ENCODE results near the gene LENEP.
"Not testable (repeated sequence)": the region's sequence is repeated elsewhere in the genome, so short reads cannot be mapped to it uniquely, and the experiment has no call there.

DNA sequence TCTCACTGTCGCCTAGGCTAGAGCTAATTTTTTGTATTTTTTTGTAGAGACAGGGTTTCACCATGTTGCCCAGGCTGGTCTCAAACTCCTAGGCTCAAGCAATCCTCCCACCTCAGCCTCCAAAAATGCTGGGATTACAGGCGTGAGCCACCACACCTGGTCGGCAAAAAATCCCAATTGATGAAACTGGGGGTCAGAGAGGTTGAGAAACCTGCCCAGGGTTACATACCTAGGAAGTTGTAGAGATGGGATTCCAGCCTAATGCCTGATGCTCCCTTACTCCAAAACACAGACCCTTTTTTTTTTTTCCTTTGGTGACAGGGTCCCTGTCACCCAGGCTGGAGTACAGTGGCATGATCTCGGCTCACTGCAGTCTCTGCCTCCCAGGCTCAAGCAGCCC lies 6.7 kb upstream of the LENEP start:
- TF ChIP-seq, protein P1, sequence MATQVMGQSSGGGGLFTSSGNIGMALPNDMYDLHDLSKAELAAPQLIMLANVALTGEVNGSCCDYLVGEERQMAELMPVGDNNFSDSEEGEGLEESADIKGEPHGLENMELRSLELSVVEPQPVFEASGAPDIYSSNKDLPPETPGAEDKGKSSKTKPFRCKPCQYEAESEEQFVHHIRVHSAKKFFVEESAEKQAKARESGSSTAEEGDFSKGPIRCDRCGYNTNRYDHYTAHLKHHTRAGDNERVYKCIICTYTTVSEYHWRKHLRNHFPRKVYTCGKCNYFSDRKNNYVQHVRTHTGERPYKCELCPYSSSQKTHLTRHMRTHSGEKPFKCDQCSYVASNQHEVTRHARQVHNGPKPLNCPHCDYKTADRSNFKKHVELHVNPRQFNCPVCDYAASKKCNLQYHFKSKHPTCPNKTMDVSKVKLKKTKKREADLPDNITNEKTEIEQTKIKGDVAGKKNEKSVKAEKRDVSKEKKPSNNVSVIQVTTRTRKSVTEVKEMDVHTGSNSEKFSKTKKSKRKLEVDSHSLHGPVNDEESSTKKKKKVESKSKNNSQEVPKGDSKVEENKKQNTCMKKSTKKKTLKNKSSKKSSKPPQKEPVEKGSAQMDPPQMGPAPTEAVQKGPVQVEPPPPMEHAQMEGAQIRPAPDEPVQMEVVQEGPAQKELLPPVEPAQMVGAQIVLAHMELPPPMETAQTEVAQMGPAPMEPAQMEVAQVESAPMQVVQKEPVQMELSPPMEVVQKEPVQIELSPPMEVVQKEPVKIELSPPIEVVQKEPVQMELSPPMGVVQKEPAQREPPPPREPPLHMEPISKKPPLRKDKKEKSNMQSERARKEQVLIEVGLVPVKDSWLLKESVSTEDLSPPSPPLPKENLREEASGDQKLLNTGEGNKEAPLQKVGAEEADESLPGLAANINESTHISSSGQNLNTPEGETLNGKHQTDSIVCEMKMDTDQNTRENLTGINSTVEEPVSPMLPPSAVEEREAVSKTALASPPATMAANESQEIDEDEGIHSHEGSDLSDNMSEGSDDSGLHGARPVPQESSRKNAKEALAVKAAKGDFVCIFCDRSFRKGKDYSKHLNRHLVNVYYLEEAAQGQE (IDR thresholded peaks at IDR 0.05; ENCODE audit: low read depth), result not testable (repeated sequence)
- TF ChIP-seq, protein P2, sequence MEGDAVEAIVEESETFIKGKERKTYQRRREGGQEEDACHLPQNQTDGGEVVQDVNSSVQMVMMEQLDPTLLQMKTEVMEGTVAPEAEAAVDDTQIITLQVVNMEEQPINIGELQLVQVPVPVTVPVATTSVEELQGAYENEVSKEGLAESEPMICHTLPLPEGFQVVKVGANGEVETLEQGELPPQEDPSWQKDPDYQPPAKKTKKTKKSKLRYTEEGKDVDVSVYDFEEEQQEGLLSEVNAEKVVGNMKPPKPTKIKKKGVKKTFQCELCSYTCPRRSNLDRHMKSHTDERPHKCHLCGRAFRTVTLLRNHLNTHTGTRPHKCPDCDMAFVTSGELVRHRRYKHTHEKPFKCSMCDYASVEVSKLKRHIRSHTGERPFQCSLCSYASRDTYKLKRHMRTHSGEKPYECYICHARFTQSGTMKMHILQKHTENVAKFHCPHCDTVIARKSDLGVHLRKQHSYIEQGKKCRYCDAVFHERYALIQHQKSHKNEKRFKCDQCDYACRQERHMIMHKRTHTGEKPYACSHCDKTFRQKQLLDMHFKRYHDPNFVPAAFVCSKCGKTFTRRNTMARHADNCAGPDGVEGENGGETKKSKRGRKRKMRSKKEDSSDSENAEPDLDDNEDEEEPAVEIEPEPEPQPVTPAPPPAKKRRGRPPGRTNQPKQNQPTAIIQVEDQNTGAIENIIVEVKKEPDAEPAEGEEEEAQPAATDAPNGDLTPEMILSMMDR (IDR thresholded peaks at IDR 0.05 in 2 of 3, conservative IDR thresholded peaks at IDR 0.05 in 1 of 3; ENCODE audit: borderline replicate concordance in 1 of 3, insufficient read depth in 1 of 3, low read depth in 2 of 3, low read length in 2 of 3), result not testable (repeated sequence)
- TF ChIP-seq, protein P3, sequence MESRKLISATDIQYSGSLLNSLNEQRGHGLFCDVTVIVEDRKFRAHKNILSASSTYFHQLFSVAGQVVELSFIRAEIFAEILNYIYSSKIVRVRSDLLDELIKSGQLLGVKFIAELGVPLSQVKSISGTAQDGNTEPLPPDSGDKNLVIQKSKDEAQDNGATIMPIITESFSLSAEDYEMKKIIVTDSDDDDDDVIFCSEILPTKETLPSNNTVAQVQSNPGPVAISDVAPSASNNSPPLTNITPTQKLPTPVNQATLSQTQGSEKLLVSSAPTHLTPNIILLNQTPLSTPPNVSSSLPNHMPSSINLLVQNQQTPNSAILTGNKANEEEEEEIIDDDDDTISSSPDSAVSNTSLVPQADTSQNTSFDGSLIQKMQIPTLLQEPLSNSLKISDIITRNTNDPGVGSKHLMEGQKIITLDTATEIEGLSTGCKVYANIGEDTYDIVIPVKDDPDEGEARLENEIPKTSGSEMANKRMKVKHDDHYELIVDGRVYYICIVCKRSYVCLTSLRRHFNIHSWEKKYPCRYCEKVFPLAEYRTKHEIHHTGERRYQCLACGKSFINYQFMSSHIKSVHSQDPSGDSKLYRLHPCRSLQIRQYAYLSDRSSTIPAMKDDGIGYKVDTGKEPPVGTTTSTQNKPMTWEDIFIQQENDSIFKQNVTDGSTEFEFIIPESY (IDR thresholded peaks at IDR 0.05; ENCODE audit: extremely low read depth, insufficient replicate concordance, low read length), result not testable (repeated sequence)
- TF ChIP-seq EZH2 (IDR thresholded peaks at IDR 0.05); RAD21 (IDR thresholded peaks at IDR 0.05; ENCODE audit: low read depth); POLR2AphosphoS5 (IDR thresholded peaks at IDR 0.05; ENCODE audit: low read depth, low read length); YY1 (IDR thresholded peaks at IDR 0.05; ENCODE audit: extremely low read depth, insufficient replicate concordance, low read depth, low read length); ZFX (IDR thresholded peaks at IDR 0.05); ZNF274 (IDR thresholded peaks at IDR 0.05; ENCODE audit: low read depth, low read length); EGR1 (IDR thresholded peaks at IDR 0.05; ENCODE audit: low read depth); CEBPB (IDR thresholded peaks at IDR 0.05; ENCODE audit: low read depth): not testable (repeated sequence)
- TF ChIP-seq, protein P4, sequence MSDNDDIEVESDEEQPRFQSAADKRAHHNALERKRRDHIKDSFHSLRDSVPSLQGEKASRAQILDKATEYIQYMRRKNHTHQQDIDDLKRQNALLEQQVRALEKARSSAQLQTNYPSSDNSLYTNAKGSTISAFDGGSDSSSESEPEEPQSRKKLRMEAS (IDR thresholded peaks at IDR 0.05), result not testable (repeated sequence)
- TF ChIP-seq, protein P5, sequence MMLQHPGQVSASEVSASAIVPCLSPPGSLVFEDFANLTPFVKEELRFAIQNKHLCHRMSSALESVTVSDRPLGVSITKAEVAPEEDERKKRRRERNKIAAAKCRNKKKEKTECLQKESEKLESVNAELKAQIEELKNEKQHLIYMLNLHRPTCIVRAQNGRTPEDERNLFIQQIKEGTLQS (IDR thresholded peaks at IDR 0.05), result not testable (repeated sequence)

Data from HCT116 (cell line).